ENCODE results near the gene ARHGAP24.

ARHGAP24 gene

GRCh38 chr4:85474818-85475630 lies at the start of gene ARHGAP24:
Gene ARHGAP24, plus strand, starts transcription at chr4:85475150.
- DNase-seq (ENCODE audit: low spot score) = peak; percentile 61

GRCh38 chr4:85426366-85426765 lies 48.6 kb upstream of the ARHGAP24 start:
- no peak for DNase-seq (ENCODE audit: low spot score)

- no peak for DNase-seq (ENCODE audit: low spot score)
Measured at GRCh38 chr4:85427123-85427522, 47.8 kb upstream of the ARHGAP24 start.

DNA sequence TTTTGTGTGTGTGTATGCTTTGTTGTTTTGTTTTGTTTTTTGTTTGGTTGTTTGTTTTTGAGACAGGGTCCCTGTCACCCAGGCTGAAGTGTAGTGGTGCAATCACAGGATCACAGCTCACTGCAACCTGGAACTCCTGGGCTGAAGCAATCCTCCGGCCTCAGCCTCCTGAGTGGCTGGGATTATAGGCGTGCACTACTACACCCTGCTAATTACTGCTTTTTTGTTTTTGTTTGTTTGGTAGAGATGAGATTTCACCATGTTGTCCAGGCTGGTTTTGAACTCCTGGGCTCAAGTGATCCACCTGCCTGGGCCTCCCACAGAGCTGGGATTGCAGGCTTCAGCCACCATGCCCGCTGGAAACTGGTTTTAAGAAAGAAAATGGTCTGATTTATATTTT lies 44.7 kb upstream of the ARHGAP24 start:
- DNase-seq (ENCODE audit: low spot score) = no peak

- no peak for DNase-seq (ENCODE audit: low spot score)
Measured at GRCh38 chr4:85430697-85431096, 44.3 kb upstream of the ARHGAP24 start.

GRCh38 chr4:85431156-85431555 lies 43.8 kb upstream of the ARHGAP24 start:
- DNase-seq (ENCODE audit: low spot score) = no peak

DNA sequence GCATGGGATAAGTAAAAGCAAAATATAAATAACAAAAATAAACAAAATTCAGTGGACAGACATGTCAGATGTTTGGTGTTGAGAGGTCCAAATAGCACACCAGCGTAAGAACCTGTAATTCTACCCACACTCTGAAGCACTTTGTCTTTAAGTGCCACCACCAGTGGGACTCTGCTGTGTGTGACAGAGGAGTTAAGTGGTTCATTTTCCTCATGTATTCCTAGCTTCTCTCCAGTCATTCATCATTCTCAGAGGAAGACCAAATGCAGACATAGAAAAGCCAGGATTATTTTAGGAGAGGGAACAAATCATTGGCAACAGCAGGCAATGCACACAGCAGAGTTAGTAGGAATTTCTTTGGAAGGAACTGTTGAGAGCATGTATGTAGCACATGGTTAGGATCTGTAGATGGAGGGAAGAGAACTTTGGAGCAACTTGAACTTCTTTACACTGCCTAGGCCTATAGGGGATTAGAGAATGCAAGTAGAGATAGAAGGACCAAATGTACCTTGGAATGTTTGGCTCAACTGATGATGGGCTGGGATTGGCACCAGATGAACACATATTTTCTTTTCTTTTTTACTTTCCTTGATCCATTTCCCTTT lies 43.0 kb upstream of the ARHGAP24 start:
- DNase-seq (ENCODE audit: low spot score) = no peak

DNA sequence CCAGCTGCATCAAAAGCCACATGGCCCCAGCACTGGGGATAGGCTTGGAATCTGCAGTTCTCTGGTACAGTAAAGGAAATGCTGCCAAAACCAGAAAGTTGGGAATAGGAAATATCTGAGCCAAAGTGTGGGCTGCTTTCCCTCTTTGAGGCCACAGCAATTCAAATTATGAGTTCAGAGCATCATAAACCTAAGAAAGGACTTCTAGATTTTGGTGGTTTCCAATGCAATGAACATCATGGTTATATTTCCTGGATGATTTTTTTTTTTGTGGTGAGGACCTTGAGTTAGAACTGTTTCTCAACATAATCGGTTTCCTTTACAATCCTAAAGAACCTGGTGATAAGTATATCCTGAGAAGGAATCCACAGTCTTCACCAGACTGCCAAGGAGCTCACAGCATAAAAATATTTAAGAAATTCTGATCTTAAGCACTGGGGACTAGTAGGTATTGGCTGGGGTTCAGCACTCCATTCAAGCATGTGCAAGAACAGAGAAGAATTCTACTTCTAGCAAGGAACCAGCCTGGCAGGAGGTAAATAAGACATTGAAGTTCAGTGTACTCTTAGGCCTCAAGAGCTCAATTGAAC lies 29.8 kb upstream of the ARHGAP24 start:
- no peak for DNase-seq (ENCODE audit: low spot score)

GRCh38 chr4:85446141-85446861 lies 28.6 kb upstream of the ARHGAP24 start:
- no peak for DNase-seq (ENCODE audit: low spot score)

DNA sequence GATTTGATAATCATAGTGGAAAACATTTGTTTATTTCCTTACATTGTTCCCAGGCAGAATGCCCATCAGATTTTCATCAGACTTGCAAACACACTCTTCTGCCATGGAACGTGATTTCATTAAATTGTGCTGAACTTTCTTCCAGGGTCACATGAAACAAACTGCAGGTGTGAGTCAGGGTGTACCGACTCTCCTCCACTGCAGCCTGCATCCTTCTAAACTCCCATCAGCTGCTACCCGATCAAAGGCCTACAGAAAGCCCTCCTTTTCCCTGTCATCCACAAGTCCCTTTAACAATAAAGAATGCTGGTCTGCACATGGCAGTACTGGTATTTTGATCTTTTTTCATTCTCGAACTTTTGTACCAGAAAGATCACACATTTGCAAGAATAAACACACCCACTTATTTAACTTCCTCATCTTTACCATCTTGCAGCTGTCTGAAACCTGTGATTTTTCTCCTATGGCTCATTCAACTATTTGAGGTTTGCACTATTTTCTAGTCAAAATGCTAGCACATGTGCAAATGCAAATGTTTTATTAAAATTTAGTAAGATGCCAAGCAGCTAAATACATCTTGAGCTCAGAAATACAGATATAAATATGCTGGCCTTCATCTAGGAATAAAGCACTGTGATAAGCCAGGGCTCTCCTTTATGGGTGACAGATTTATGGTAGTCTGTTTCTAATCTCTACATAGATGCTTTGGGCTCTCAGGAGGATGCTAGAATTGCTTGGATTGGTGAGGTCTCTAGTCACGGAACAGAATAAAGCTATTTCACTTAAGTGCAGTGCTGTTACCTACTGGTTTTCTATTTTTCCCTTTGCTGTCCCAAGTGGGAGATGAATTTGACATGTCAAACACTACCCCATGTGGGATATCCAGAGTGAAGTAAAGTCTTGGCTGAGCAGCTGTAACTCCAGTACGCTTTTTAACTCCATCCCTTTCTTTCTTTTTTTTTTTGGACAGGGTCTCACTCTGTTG lies 25.8 kb upstream of the ARHGAP24 start:
- no peak for DNase-seq (ENCODE audit: low spot score)

DNA sequence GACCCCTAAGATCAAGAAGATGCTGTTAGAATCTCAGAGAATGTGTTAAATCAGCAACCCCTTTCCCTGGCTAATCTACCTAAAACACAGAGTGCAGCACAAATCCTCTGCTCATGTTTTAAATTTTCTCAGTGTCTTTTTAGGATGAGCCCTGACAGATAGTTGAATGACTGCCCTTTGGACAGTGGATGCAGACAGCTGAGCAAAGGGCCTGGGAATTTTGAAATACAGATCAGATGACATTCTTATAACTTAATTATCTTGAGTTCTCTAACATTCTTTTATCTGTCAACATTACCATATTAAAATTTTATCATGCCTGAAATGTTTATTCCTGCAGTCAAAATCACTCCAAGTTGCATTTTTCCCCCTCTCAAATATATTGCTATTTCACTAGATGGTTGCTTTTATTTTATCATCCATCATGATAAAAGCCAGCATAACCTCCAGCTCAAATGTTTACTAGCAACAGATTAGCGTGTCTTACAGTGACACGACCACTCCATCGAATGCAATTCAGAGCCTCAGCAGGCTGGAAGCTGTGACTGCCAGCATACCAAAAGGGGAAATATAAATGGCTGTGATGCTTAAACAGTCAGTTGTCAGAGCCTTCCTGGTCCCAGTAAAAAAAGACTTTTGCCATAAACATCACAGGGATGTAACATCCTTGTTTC lies 22.8 kb upstream of the ARHGAP24 start:
- DNase-seq (ENCODE audit: low spot score) = no peak

DNA sequence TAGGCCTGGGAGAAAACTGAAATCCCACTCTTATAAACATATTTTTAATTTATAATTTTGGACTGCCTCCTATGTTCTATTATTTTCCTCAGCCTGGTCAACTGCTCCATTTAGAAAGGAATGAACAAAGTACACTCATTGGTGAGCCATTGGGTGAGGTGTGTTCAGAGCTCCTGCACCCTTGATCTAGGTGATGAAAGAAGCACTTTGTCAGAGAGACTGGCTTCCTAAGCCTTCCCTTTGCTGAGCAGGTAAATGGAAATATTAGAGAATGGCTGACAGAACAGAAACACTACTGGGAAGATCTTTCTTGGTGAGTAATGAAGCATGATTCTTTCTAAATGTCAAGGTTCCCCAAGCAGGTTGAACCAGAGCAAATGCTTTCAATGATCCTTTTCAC lies 19.0 kb upstream of the ARHGAP24 start:
- no peak for DNase-seq (ENCODE audit: low spot score)

- no peak for DNase-seq (ENCODE audit: low spot score)
Measured at GRCh38 chr4:85457752-85458467, 17.0 kb upstream of the ARHGAP24 start.

- DNase-seq (ENCODE audit: low spot score) = no peak
Measured at GRCh38 chr4:85459736-85460135, 15.2 kb upstream of the ARHGAP24 start.

- no peak for DNase-seq (ENCODE audit: low spot score)
Measured at GRCh38 chr4:85474356-85474755, 594 bp upstream of the ARHGAP24 start.

GRCh38 chr4:85475631-85476233 lies 782 bp downstream of the ARHGAP24 start:
- DNase-seq (ENCODE audit: low spot score) = no peak

DNA sequence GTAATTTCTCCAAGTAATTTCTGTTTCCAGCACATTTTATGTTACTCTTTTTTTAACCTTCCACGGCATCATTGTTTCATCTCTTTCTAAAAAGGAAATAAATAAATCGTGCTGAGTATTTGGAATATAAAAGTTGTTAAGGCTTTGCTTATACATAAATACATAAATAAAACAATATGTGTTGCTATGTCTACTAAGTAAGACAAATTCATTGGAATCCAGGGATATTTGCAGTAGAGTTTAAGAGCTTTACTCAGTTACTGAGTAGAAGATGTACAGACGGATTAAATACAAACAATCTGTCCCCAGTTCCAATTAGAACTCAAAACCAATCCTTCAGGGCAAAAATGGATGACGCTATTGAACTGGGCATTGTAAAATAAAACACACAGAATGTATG lies 1.4 kb downstream of the ARHGAP24 start:
- DNase-seq (ENCODE audit: low spot score) = no peak

- peak; percentile 34 for DNase-seq (ENCODE audit: low spot score)
Measured at GRCh38 chr4:85477534-85477933, 2.6 kb downstream of the ARHGAP24 start.

GRCh38 chr4:85478576-85478975 lies 3.6 kb downstream of the ARHGAP24 start:
- DNase-seq (ENCODE audit: low spot score) = no peak

All from pons (tissue), 1 donor.